ENCODE measurements around the gene ABCD4.

- TF ChIP-seq CTCF (IDR thresholded peaks at IDR 0.05) (no peak), EP300 (IDR thresholded peaks at IDR 0.05) (no peak)
These were observed 23.8 kb upstream of the ABCD4 start for GRCh38 chr14:74326369-74327152.
